ENCODE results near the gene PTGES3. TPM values are rescaled to one million over a fixed set of nuclear protein-coding genes. Genes with fewer than 3 reads are reported as not detected.

The PTGES3 gene
- total RNA-seq, 1 experiment from 2014 or later = 394 TPM

GRCh38 chr12:56636675-56637540 is 51.2 kb downstream of the PTGES3 start (continued):
- TF ChIP-seq CTCF (IDR thresholded peaks at IDR 0.05) = peak; percentile 41; the same call in 1 of the 2 replicates
- no peak for TF ChIP-seq RORB (CRISPR knock-in tag; IDR thresholded peaks at IDR 0.05)
- no peak for TF ChIP-seq CBFB (CRISPR knock-in tag; IDR thresholded peaks at IDR 0.05; ENCODE audit: low read depth)
- 0 out of 2 replicates have a peak, but pooled peaks have one; percentile 30 for TF ChIP-seq ZNF425 (CRISPR knock-in tag; conservative IDR thresholded peaks at IDR 0.05)
- no peak for TF ChIP-seq USF2 (CRISPR knock-in tag; IDR thresholded peaks at IDR 0.05)
- TF ChIP-seq ZNF532 (CRISPR knock-in tag; IDR thresholded peaks at IDR 0.05; ENCODE audit: borderline replicate concordance) = no peak
- no peak for TF ChIP-seq NR1H2 (CRISPR knock-in tag; IDR thresholded peaks at IDR 0.05)
- TF ChIP-seq ZBTB43 (CRISPR knock-in tag; IDR thresholded peaks at IDR 0.05) = no peak
- no peak for TF ChIP-seq KAT7 (CRISPR knock-in tag; IDR thresholded peaks at IDR 0.05; ENCODE audit: borderline replicate concordance)
- TF ChIP-seq FOXP4 (CRISPR knock-in tag; IDR thresholded peaks at IDR 0.05) = no peak
- no peak for TF ChIP-seq NFE2L1 (CRISPR knock-in tag; IDR thresholded peaks at IDR 0.05)
- TF ChIP-seq FOXJ3 (CRISPR knock-in tag; IDR thresholded peaks at IDR 0.05; ENCODE audit: borderline replicate concordance) = no peak
- no peak for TF ChIP-seq SMAD4 (CRISPR knock-in tag; IDR thresholded peaks at IDR 0.05)
- TF ChIP-seq NFATC4 (CRISPR knock-in tag; IDR thresholded peaks at IDR 0.05) = no peak
- TF ChIP-seq MAX (CRISPR knock-in tag; IDR thresholded peaks at IDR 0.05) = peak; percentile 24; the same call in 1 of the 2 replicates
- no peak for TF ChIP-seq E2F4 (CRISPR knock-in tag; IDR thresholded peaks at IDR 0.05; ENCODE audit: borderline replicate concordance, low read depth)
- no peak for TF ChIP-seq SOX15 (CRISPR knock-in tag; IDR thresholded peaks at IDR 0.05)
- no peak for TF ChIP-seq USF1 (CRISPR knock-in tag; IDR thresholded peaks at IDR 0.05)
- TF ChIP-seq ZSCAN18 (CRISPR knock-in tag; IDR thresholded peaks at IDR 0.05) = no peak
- no peak for TF ChIP-seq ZNF121 (CRISPR knock-in tag; IDR thresholded peaks at IDR 0.05)
